Tibial artery (tissue), 4 donors: ENCODE results near the gene PRRT2.
"Not testable (repeated sequence)": the region's sequence is repeated elsewhere in the genome, so short reads cannot be mapped to it uniquely, and the experiment has no call there.

ENCODE experiments used
- DNase-seq, 2 donors: peaks; one replicate each; pipeline ENCODE4 v3.0.0-alpha.2; 2019
- H3K27ac ChIP-seq, 2 donors: fragments of 200-600 bp; sonication (generic) in 1 of 2; 1 replicate in 1 of 2; 2 replicates in 1 of 2; pipeline ENCODE4 v1.5.1; 2018 to 2019; ENCODE audit warnings: mild to moderate bottlenecking in 1 of 2
- H3K27me3 ChIP-seq, 2 donors: fragments of 200-600 bp; sonication (generic) in 1 of 2; one replicate each; pipeline versions ENCODE4 v1.5.1 to v1.6.0; 2016 to 2019
- H3K36me3 ChIP-seq, 3 donors: fragments of 200-600 bp; sonication (generic) in 2 of 3; one replicate each; pipeline ENCODE4 v1.5.1; 2016 to 2019; ENCODE audit warnings: mild to moderate bottlenecking in 2 of 3
- H3K4me1 ChIP-seq, 4 donors: fragments of 200-600 bp; sonication (generic) in 2 of 4; 1 replicate in 3 of 4; 2 replicates in 1 of 4; pipeline ENCODE4 v1.5.1; 2016 to 2019
- H3K4me3 ChIP-seq, 2 donors: fragments of 200-600 bp; sonication (generic) in 1 of 2; 1 replicate in 1 of 2; 2 replicates in 1 of 2; pipeline ENCODE4 v1.5.1; 2018 to 2019; ENCODE audit warnings: mild to moderate bottlenecking in 2 of 2
- H3K9me3 ChIP-seq, 3 donors: fragments of 200-600 bp; sonication (generic) in 1 of 3; one replicate each; pipeline ENCODE4 v1.5.1; 2016 to 2019
- CTCF ChIP-seq, 2 experiments: fragments of 200-600 bp in 1 of 2; fragments of 450-650 bp in 1 of 2; IDR thresholded peaks; one replicate each; pipeline ENCODE4 v1.5.1; 2017 to 2019; ENCODE audit warnings: antibody characterized with exemption in 2 of 2, mild to moderate bottlenecking in 1 of 2, moderate library complexity in 1 of 2
- intact Hi-C: fragments of 100-400 bp; cut with DNase I; formaldehyde crosslinking; loops from one replicate; pipeline ENCODE4 v1.15.0; 2023; ENCODE audit warnings: low total_unique reads

PRRT2 gene

GRCh38 chr16:29790183-29790948 is 21.6 kb upstream of the PRRT2 start, which contains the start of gene KIF22:
Gene KIF22, plus strand, starts transcription at chr16:29790751. Its CDS starts 9 bp downstream, at chr16:29790760.
- peak; percentile 99 for DNase-seq
- Histone ChIP-seq H3K4me3 (peak within 1 kb of the TSS; percentile 77 to 78), H3K9me3 (no peaks in the 10 kb centered on the region), H3K27me3 (no peaks in the 10 kb centered on the region), H3K4me1 (peaks cover 0 to 27% (median 18%) of the 10 kb centered on the region in 4 donors), H3K36me3 (no peaks in the 10 kb centered on the region), H3K27ac (peak within 1 kb of the TSS; percentile 87 to 92)
- TF ChIP-seq CTCF (IDR thresholded peaks at IDR 0.05) = peak; percentile 71 to 73
- intact Hi-C loops = no loop called here

- Histone ChIP-seq H3K27me3 (no peaks in the 10 kb centered on the region), H3K9me3 (no peaks in the 10 kb centered on the region), H3K27ac (peak overlapping the region; percentile 68 to 87), H3K4me1 (peaks cover 0 to 27% (median 16%) of the 10 kb centered on the region in 4 donors), H3K36me3 (no peaks in the 10 kb centered on the region), H3K4me3 (peak overlapping the region; percentile 77 to 78)
- no peak for DNase-seq
- intact Hi-C loops = no loop called here
- no peak for TF ChIP-seq CTCF (IDR thresholded peaks at IDR 0.05)
These were observed 20.8 kb upstream of the PRRT2 start for GRCh38 chr16:29790949-29791844.

- Histone ChIP-seq H3K27ac (no peak overlapping the region), H3K27me3 (no peaks in the 10 kb centered on the region), H3K4me3 (no peak overlapping the region), H3K4me1 (peaks cover 0 to 27% (median 16%) of the 10 kb centered on the region in 4 donors), H3K9me3 (no peaks in the 10 kb centered on the region), H3K36me3 (peaks cover 0 to 8% (median 5%) of the 10 kb centered on the region in 3 donors)
- intact Hi-C loops = no loop called here
- DNase-seq = no peak
- TF ChIP-seq CTCF (IDR thresholded peaks at IDR 0.05) = no peak
These were observed 19.9 kb upstream of the PRRT2 start for GRCh38 chr16:29791845-29792807.

GRCh38 chr16:29793153-29793552 is 18.8 kb upstream of the PRRT2 start:
- DNase-seq, H3K27ac ChIP-seq, H3K9me3 ChIP-seq, H3K4me3 ChIP-seq, H3K27me3 ChIP-seq, intact Hi-C loops: not testable (repeated sequence)
- Histone ChIP-seq H3K4me1 (peaks cover 0 to 27% (median 16%) of the 10 kb centered on the region in 4 donors), H3K36me3 (peaks cover 0 to 18% (median 15%) of the 10 kb centered on the region in 3 donors)

DNA sequence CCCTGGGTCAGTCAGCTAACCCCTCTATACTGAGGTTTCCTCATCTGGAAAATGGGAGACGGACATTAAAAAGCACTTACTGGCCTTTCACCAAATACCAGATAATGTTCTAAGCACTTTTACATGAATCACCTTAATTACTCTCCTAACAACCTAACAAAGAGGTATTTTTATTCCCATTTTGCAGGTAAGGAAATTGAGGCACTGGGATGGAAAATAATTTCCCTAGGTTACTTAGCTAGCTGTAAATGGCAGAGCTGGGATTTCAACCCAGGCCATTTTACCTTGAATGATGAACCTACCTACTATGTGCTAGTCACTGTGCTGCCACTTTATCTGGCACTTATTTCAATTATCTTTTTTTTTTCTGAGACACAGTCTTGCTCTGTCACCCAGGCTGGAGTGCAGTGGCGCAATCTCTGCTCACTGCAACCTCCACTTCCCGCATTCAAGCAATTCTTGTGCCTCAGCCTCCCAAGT is 17.7 kb upstream of the PRRT2 start:
- TF ChIP-seq CTCF (IDR thresholded peaks at IDR 0.05) = no peak
- H3K27ac ChIP-seq = no peak overlapping the region

More for the DNA sequence above, 17.7 kb upstream of the PRRT2 start:
- Histone ChIP-seq H3K4me3 (no peak overlapping the region), H3K27me3 (no peaks in the 10 kb centered on the region), H3K4me1 (peaks cover 0 to 27% (median 16%) of the 10 kb centered on the region in 4 donors), H3K36me3 (peaks cover 10 to 29% (median 26%) of the 10 kb centered on the region in 3 donors), H3K9me3 (no peaks in the 10 kb centered on the region)
- no peak for DNase-seq
- intact Hi-C loops = no loop called here
